HCT116 (cell line): ENCODE data around the gene ZBTB39. TPM values are rescaled to one million over a fixed set of nuclear protein-coding genes. Genes with fewer than 3 reads are reported as not detected.

Experiments used
- ATAC-seq: fragments of 200-7000 bp; cut with Tn5 transposase; 2 replicates; pipeline ENCODE4 v1.9.1; 2020; ENCODE audit warnings: mild to moderate bottlenecking, moderate library complexity
- BruUV-seq: library from RNA; stranded (reverse); fragments of 400-500 nt; replicated peaks from 2 replicates; lab custom pipeline; 2021; lab: Mats Ljungman, UMichigan
- CTCF ChIA-PET: fragments of 300-600 bp; sonication (Branson Sonifier 250); formaldehyde crosslinking; loops from one replicate; lab custom pipeline; 2021; ENCODE audit warnings: antibody characterized with exemption; lab: Charles Lee
- POLR2A ChIA-PET: fragments of 300-600, 350-600 bp; sonication (Branson Sonifier 250); formaldehyde crosslinking; loops from one replicate; lab custom pipeline; 2021; ENCODE audit warnings: antibody characterized with exemption; lab: Charles Lee
- RAD21 ChIA-PET, 2 experiments: fragments of 300-600 bp; sonication (Branson Sonifier 250); formaldehyde crosslinking; loops; one replicate each; lab custom pipeline; 2023; ENCODE audit warnings: low total read pairs in 2 of 2; ENCODE audit not compliant: uncharacterized antibody in 2 of 2, unreplicated experiment in 2 of 2, low non-redundant PET in 1 of 2; lab: Charles Lee
- DNase-seq: peaks from one replicate; pipeline ENCODE4 v3.0.0-alpha.2; 2010; ENCODE audit warnings: low read depth, low spot score
- H2AFZ ChIP-seq: fragments of 200-600 bp; shearing (Covaris generic), sonication (generic); 2 replicates; pipeline ENCODE4 v1.6.1; 2017; ENCODE audit warnings: low read depth, mixed run types, mixed read lengths, antibody characterized with exemption, low read length; ENCODE audit not compliant: poor library complexity, severe bottlenecking
- H3K27ac ChIP-seq: 2 replicates; pipeline ENCODE4 v1.5.1; 2012; ENCODE audit warnings: low read depth, low read length
- H3K27me3 ChIP-seq: fragments of 200-600 bp; sonication (generic); 2 replicates; pipeline ENCODE4 v1.6.1; 2016; ENCODE audit warnings: mixed run types, low read length, mixed read lengths; ENCODE audit not compliant: insufficient read depth
- H3K36me3 ChIP-seq, 2 experiments: fragments of 200-500 bp in 1 of 2; fragments of 200-600 bp in 1 of 2; sonication (Bioruptor generic) in 1 of 2; sonication (generic) in 1 of 2; 2 replicates each; pipeline versions ENCODE4 v1.5.1 to v1.6.1; 2014 to 2016; ENCODE audit warnings: low read length in 2 of 2, inconsistent platforms in 1 of 2, mixed read lengths in 1 of 2, mixed run types in 1 of 2; ENCODE audit not compliant: insufficient read depth in 2 of 2, control insufficient read depth in 1 of 2
- H3K4me1 ChIP-seq, 2 experiments: fragments of 200-600 bp in 1 of 2; sonication (generic) in 1 of 2; 2 replicates each; pipeline versions ENCODE4 v1.5.1 to v1.6.1; 2012 to 2017; ENCODE audit warnings: low read length in 2 of 2, inconsistent platforms in 1 of 2, mild to moderate bottlenecking in 1 of 2, mixed read lengths in 1 of 2, mixed run types in 1 of 2, moderate library complexity in 1 of 2; ENCODE audit not compliant: insufficient read depth in 2 of 2, control insufficient read depth in 1 of 2
- H3K4me2 ChIP-seq: fragments of 200-600 bp; sonication (generic); 2 replicates; pipeline ENCODE4 v1.6.1; 2017; ENCODE audit warnings: mixed run types, low read length, mixed read lengths
- H3K4me3 ChIP-seq, 2 experiments: fragments of 200-600 bp in 1 of 2; sonication (generic) in 1 of 2; replicated peaks in 1 of 2; 2 replicates each; pipeline ENCODE4 v1.5.1; 2011 to 2016; ENCODE audit warnings: low read length in 2 of 2, control low read depth in 1 of 2, low read depth in 1 of 2, mild to moderate bottlenecking in 1 of 2, mixed read lengths in 1 of 2, mixed run types in 1 of 2
- H3K79me2 ChIP-seq: fragments of 200-600 bp; sonication (generic); 2 replicates; pipeline ENCODE4 v1.6.1; 2017; ENCODE audit warnings: mild to moderate bottlenecking, mixed run types, low read length, moderate library complexity, mixed read lengths; ENCODE audit not compliant: insufficient read depth
- H3K9ac ChIP-seq: fragments of 200-600 bp; sonication (generic); 2 replicates; pipeline ENCODE4 v1.6.1; 2016; ENCODE audit warnings: low read length, mixed read lengths
- H3K9me2 ChIP-seq: fragments of 200-600 bp; sonication (generic), shearing (Covaris generic); 2 replicates; pipeline ENCODE4 v1.6.1; 2017; ENCODE audit warnings: mixed run types, mild to moderate bottlenecking, moderate library complexity; ENCODE audit not compliant: insufficient read depth
- H3K9me3 ChIP-seq, 2 experiments: fragments of 200-500 bp in 1 of 2; fragments of 200-600 bp in 1 of 2; sonication (Bioruptor generic) in 1 of 2; sonication (generic) in 1 of 2; 2 replicates each; pipeline ENCODE4 v1.6.1; 2014 to 2017; ENCODE audit warnings: low read length in 2 of 2, mixed read lengths in 2 of 2, inconsistent platforms in 1 of 2, low read depth in 1 of 2, mild to moderate bottlenecking in 1 of 2, mixed run types in 1 of 2, moderate library complexity in 1 of 2; ENCODE audit not compliant: control insufficient read depth in 1 of 2, insufficient read depth in 1 of 2
- H4K20me1 ChIP-seq: fragments of 200-600 bp; sonication (generic), shearing (Covaris generic); 2 replicates; pipeline ENCODE4 v1.6.1; 2017; ENCODE audit warnings: mixed run types, mild to moderate bottlenecking, moderate library complexity; ENCODE audit not compliant: insufficient read depth
- CBX3 ChIP-seq: IDR thresholded peaks from 2 replicates; pipeline ENCODE4 v1.6.1; 2012; ENCODE audit warnings: low read depth
- EGR1 ChIP-seq: IDR thresholded peaks from 2 replicates; pipeline ENCODE4 v1.6.1; 2012; ENCODE audit warnings: low read depth
- EZH2 ChIP-seq: fragments of 200-600 bp; sonication (generic); IDR thresholded peaks from 2 replicates; pipeline ENCODE4 v1.6.1; 2017; ENCODE audit warnings: antibody characterized with exemption, mixed run types
- POLR2AphosphoS5 ChIP-seq: IDR thresholded peaks from 2 replicates; pipeline ENCODE4 v1.6.1; 2011; ENCODE audit warnings: mild to moderate bottlenecking, low read depth, low read length, moderate library complexity
- SIN3A ChIP-seq: IDR thresholded peaks from 2 replicates; pipeline ENCODE4 v1.6.1; 2012; ENCODE audit warnings: low read depth
- SP1 ChIP-seq: IDR thresholded peaks from 2 replicates; pipeline ENCODE4 v1.6.1; 2012; ENCODE audit warnings: low read depth
- SRF ChIP-seq: IDR thresholded peaks from 2 replicates; pipeline ENCODE4 v1.6.1; 2012; ENCODE audit warnings: low read depth
- ZBTB33 ChIP-seq: IDR thresholded peaks from 2 replicates; pipeline ENCODE4 v1.6.1; 2011; ENCODE audit warnings: mild to moderate bottlenecking, low read length, moderate library complexity; ENCODE audit not compliant: insufficient replicate concordance; ENCODE audit errors: extremely low read depth
- ZNF274 ChIP-seq: fragments of 200-500 bp; sonication (Bioruptor generic); IDR thresholded peaks from 2 replicates; pipeline ENCODE4 v1.6.1; 2014; ENCODE audit warnings: mild to moderate bottlenecking, low read depth, low read length, inconsistent platforms
- intact Hi-C: fragments of 100-400 bp; cut with micrococcal nuclease; formaldehyde crosslinking; loops from 2 replicates; pipeline ENCODE4 v1.10.0; 2022
- total RNA-seq: library from RNA; stranded (reverse); gene quantifications from one replicate; pipeline ENCODE4 v1.2.1, GENCODE V29; 2021; ENCODE audit not compliant: unreplicated experiment
- TF ChIP-seq, protein P1 (sequence below): IDR thresholded peaks from 2 replicates; pipeline ENCODE4 v1.6.1; 2012; ENCODE audit warnings: low read depth
- TF ChIP-seq, protein P2 (sequence below), 3 experiments: fragments of 200-600 bp in 1 of 3; sonication (generic) in 1 of 3; IDR thresholded peaks in 2 of 3; conservative IDR thresholded peaks in 1 of 3; 2 replicates each; pipeline ENCODE4 v1.5.1; 2012 to 2017; ENCODE audit warnings: low read depth in 2 of 3, low read length in 2 of 3, antibody characterized with exemption in 1 of 3, borderline replicate concordance in 1 of 3, control low read depth in 1 of 3, mild to moderate bottlenecking in 1 of 3, mixed read lengths in 1 of 3, mixed run types in 1 of 3, moderate library complexity in 1 of 3; ENCODE audit not compliant: insufficient read depth in 1 of 3
- TF ChIP-seq, protein P3 (sequence below): IDR thresholded peaks from 2 replicates; pipeline ENCODE4 v1.6.1; 2012

ZBTB39 gene
- total RNA-seq, 1 experiment from 2014 or later: 12.3 TPM

- TF ChIP-seq, protein P1, sequence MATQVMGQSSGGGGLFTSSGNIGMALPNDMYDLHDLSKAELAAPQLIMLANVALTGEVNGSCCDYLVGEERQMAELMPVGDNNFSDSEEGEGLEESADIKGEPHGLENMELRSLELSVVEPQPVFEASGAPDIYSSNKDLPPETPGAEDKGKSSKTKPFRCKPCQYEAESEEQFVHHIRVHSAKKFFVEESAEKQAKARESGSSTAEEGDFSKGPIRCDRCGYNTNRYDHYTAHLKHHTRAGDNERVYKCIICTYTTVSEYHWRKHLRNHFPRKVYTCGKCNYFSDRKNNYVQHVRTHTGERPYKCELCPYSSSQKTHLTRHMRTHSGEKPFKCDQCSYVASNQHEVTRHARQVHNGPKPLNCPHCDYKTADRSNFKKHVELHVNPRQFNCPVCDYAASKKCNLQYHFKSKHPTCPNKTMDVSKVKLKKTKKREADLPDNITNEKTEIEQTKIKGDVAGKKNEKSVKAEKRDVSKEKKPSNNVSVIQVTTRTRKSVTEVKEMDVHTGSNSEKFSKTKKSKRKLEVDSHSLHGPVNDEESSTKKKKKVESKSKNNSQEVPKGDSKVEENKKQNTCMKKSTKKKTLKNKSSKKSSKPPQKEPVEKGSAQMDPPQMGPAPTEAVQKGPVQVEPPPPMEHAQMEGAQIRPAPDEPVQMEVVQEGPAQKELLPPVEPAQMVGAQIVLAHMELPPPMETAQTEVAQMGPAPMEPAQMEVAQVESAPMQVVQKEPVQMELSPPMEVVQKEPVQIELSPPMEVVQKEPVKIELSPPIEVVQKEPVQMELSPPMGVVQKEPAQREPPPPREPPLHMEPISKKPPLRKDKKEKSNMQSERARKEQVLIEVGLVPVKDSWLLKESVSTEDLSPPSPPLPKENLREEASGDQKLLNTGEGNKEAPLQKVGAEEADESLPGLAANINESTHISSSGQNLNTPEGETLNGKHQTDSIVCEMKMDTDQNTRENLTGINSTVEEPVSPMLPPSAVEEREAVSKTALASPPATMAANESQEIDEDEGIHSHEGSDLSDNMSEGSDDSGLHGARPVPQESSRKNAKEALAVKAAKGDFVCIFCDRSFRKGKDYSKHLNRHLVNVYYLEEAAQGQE: no peak
- no peak for TF ChIP-seq SP1
- TF ChIP-seq SRF: no peak
- TF ChIP-seq CBX3: no peak
- no peak for TF ChIP-seq ZNF274
- TF ChIP-seq POLR2AphosphoS5: no peak
These were observed 20.9 kb upstream of the ZBTB39 start (continued) for GRCh38 chr12:57027011-57027804.

GRCh38 chr12:57025196-57025595, 18.9 kb upstream of the ZBTB39 start:
- H2AFZ ChIP-seq: no peak overlapping the region
- H3K4me3 ChIP-seq: no peak overlapping the region
- ATAC-seq: no peak
- DNase-seq: no peak
- peaks cover 6% of the 10 kb centered on the region; the same call in 1 of the 2 replicates for H3K27me3 ChIP-seq
- H3K9me3 ChIP-seq: no peaks in the 10 kb centered on the region
- H3K27ac ChIP-seq: no peak overlapping the region
- H3K9ac ChIP-seq: no peak overlapping the region
- no peaks in the 10 kb centered on the region for H3K36me3 ChIP-seq
- H3K79me2 ChIP-seq: no peaks in the 10 kb centered on the region
- intact Hi-C loops: no loop called here
- BruUV-seq: no TSS peak
- H3K9me2 ChIP-seq: no peaks in the 10 kb centered on the region
- H3K4me2 ChIP-seq: no peak overlapping the region
- RAD21 ChIA-PET: no interaction called here
- no peaks in the 10 kb centered on the region for H4K20me1 ChIP-seq
- CTCF ChIA-PET: interaction anchor here (1.4 kb wide), 1 partner anchor 17 kb away, joined by 3 read pairs; no protein-coding TSS in a partner anchor
- POLR2A ChIA-PET: no interaction called here
- H3K4me1 ChIP-seq: no peaks in the 10 kb centered on the region
- TF ChIP-seq EGR1 (no peak), SIN3A (no peak), ZBTB33 (no peak), EZH2 (no peak)
- TF ChIP-seq, protein P2, sequence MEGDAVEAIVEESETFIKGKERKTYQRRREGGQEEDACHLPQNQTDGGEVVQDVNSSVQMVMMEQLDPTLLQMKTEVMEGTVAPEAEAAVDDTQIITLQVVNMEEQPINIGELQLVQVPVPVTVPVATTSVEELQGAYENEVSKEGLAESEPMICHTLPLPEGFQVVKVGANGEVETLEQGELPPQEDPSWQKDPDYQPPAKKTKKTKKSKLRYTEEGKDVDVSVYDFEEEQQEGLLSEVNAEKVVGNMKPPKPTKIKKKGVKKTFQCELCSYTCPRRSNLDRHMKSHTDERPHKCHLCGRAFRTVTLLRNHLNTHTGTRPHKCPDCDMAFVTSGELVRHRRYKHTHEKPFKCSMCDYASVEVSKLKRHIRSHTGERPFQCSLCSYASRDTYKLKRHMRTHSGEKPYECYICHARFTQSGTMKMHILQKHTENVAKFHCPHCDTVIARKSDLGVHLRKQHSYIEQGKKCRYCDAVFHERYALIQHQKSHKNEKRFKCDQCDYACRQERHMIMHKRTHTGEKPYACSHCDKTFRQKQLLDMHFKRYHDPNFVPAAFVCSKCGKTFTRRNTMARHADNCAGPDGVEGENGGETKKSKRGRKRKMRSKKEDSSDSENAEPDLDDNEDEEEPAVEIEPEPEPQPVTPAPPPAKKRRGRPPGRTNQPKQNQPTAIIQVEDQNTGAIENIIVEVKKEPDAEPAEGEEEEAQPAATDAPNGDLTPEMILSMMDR (IDR thresholded peaks at IDR 0.05 in 2 of 3, conservative IDR thresholded peaks at IDR 0.05 in 1 of 3; ENCODE audit: borderline replicate concordance in 1 of 3, insufficient read depth in 1 of 3, low read depth in 2 of 3, low read length in 2 of 3): no peak
- TF ChIP-seq, protein P3, sequence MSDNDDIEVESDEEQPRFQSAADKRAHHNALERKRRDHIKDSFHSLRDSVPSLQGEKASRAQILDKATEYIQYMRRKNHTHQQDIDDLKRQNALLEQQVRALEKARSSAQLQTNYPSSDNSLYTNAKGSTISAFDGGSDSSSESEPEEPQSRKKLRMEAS: no peak
- TF ChIP-seq, protein P1: no peak
